PC-3 (cell line): ENCODE measurements around the gene PLAC9. TPM values are rescaled to one million over a fixed set of nuclear protein-coding genes. Genes with fewer than 3 reads are reported as not detected.
A peak's percentile ranks its signal among the peaks of the same experiment; 100 is the strongest.

Experiments used
- ATAC-seq: fragments of 200-7000 bp; cut with Tn5 transposase; 2 replicates; pipeline ENCODE4 v1.9.1; 2020; ENCODE audit warnings: mild to moderate bottlenecking, moderate library complexity
- Bru-seq: library from RNA; stranded (reverse); fragments of 400-500 nt; gene quantifications from one replicate; lab custom pipeline; 2021; lab: Mats Ljungman, UMichigan
- BruChase-seq, 2 experiments: library from RNA; stranded (reverse); fragments of 400-500 nt; gene quantifications; one replicate each; lab custom pipeline; 2021; lab: Mats Ljungman, UMichigan
- BruUV-seq: library from RNA; stranded (reverse); fragments of 400-500 nt; replicated peaks from 2 replicates; lab custom pipeline; 2021; lab: Mats Ljungman, UMichigan
- CTCF ChIA-PET: fragments of 300-600 bp; sonication (Branson Sonifier 250); formaldehyde crosslinking; loops from one replicate; lab custom pipeline; 2022; ENCODE audit warnings: antibody characterized with exemption; lab: Charles Lee
- POLR2A ChIA-PET: fragments of 300-600 bp; sonication (Branson Sonifier 250); formaldehyde crosslinking; loops from one replicate; lab custom pipeline; 2022; ENCODE audit warnings: antibody characterized with exemption; ENCODE audit not compliant: unreplicated experiment; lab: Charles Lee
- DNase-seq: peaks from one replicate; pipeline ENCODE4 v3.0.0-alpha.2; 2015
- H2AFZ ChIP-seq: fragments of 300-600 bp; sonication (generic); 2 replicates; pipeline ENCODE4 v1.6.0; 2016; ENCODE audit warnings: antibody characterized with exemption, low read length
- H3F3A ChIP-seq: fragments of 300-600 bp; sonication (generic); one replicate; pipeline ENCODE4 v1.6.0; 2017; ENCODE audit warnings: antibody characterized with exemption, low read length, control low read depth, mild to moderate bottlenecking; ENCODE audit not compliant: unreplicated experiment
- H3K27ac ChIP-seq: fragments of 300-600 bp; sonication (generic); 2 replicates; pipeline ENCODE4 v1.5.1; 2016; ENCODE audit warnings: mild to moderate bottlenecking, low read length
- H3K27me3 ChIP-seq: fragments of 300-600 bp; sonication (generic); 2 replicates; pipeline ENCODE4 v1.6.1; 2016; ENCODE audit warnings: low read length, mixed read lengths
- H3K36me3 ChIP-seq: fragments of 300-600 bp; sonication (generic); 2 replicates; pipeline ENCODE4 v1.6.1; 2016; ENCODE audit warnings: low read depth, mixed run types, low read length, mixed read lengths
- H3K4me1 ChIP-seq: fragments of 300-600 bp; sonication (generic); 2 replicates; pipeline ENCODE4 v1.5.1; 2016; ENCODE audit warnings: low read length; ENCODE audit not compliant: insufficient read depth
- H3K4me2 ChIP-seq: fragments of 300-600 bp; sonication (generic); 2 replicates; pipeline ENCODE4 v1.6.0; 2016; ENCODE audit warnings: low read length
- H3K4me3 ChIP-seq: fragments of 300-600 bp; sonication (generic); 2 replicates; pipeline ENCODE4 v1.5.1; 2016; ENCODE audit warnings: mild to moderate bottlenecking, low read length, mixed read lengths
- H3K79me2 ChIP-seq: fragments of 300-600 bp; sonication (generic); 2 replicates; pipeline ENCODE4 v1.6.1; 2017; ENCODE audit warnings: low read length, mixed read lengths
- H3K9ac ChIP-seq: fragments of 300-600 bp; sonication (generic); 2 replicates; pipeline ENCODE4 v1.6.0; 2016; ENCODE audit warnings: mild to moderate bottlenecking, low read length
- H3K9me2 ChIP-seq: fragments of 300-600 bp; sonication (generic); replicated peaks from 2 replicates; pipeline ENCODE4 v1.6.1; 2016; ENCODE audit warnings: mixed run types, low read length, mixed read lengths
- H3K9me3 ChIP-seq: fragments of 300-600 bp; sonication (generic); 2 replicates; pipeline ENCODE4 v1.6.1; 2016; ENCODE audit warnings: low read length, mixed read lengths
- H4K20me1 ChIP-seq: fragments of 300-600 bp; sonication (generic); 2 replicates; pipeline ENCODE4 v1.6.1; 2016; ENCODE audit warnings: low read length, mixed read lengths
- EZH2 ChIP-seq: fragments of 300-600 bp; sonication (generic); IDR thresholded peaks from one replicate; pipeline ENCODE4 v1.6.1; 2017; ENCODE audit warnings: antibody characterized with exemption, mild to moderate bottlenecking, low read length; ENCODE audit not compliant: unreplicated experiment
- EZH2phosphoT487 ChIP-seq: fragments of 300-600 bp; sonication (generic); IDR thresholded peaks from 2 replicates; pipeline ENCODE4 v1.6.1; 2018; ENCODE audit warnings: mild to moderate bottlenecking, antibody characterized with exemption, low read length, borderline replicate concordance
- intact Hi-C: fragments of 100-400 bp; cut with micrococcal nuclease; formaldehyde crosslinking; loops from 2 replicates; pipeline ENCODE4 v1.9.0; 2023
- long read RNA-seq: library from polyadenylated mRNA; unstranded; transcript quantifications from one replicate; pipeline ENCODE4 v2.0.0, GENCODE V29; 2021; ENCODE audit not compliant: unreplicated experiment
- total RNA-seq: library from RNA; depleted of rRNA; stranded (reverse); fragments of >200 nt; gene quantifications from 2 replicates; pipeline ENCODE4 v1.2.3, GENCODE V29; 2014; rRNA removed
- TF ChIP-seq, protein P1 (sequence below): fragments of 300-600 bp; sonication (generic); conservative IDR thresholded peaks from 2 replicates; pipeline ENCODE4 v1.5.1; 2017; ENCODE audit warnings: antibody characterized with exemption, low read depth, mild to moderate bottlenecking, low read length

Gene PLAC9, protein sequence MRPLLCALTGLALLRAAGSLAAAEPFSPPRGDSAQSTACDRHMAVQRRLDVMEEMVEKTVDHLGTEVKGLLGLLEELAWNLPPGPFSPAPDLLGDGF
- total RNA-seq (0.81 and 2.0 TPM in 2 replicates), Bru-seq, nascent RNA (percentile 17 among the genes with signal in this experiment), BruChase-seq, experiment 1, labeled RNA remaining after a 6-hour chase (percentile 6 among the genes with signal in this experiment), BruChase-seq, experiment 2, labeled RNA remaining after a 2-hour chase (percentile 5 among the genes with signal in this experiment)
- long read RNA-seq, partial matches to known transcripts: 0 of 2 reads
- long read RNA-seq, other reads (novel, unspliced or antisense): 2 of 2 reads

DNA sequence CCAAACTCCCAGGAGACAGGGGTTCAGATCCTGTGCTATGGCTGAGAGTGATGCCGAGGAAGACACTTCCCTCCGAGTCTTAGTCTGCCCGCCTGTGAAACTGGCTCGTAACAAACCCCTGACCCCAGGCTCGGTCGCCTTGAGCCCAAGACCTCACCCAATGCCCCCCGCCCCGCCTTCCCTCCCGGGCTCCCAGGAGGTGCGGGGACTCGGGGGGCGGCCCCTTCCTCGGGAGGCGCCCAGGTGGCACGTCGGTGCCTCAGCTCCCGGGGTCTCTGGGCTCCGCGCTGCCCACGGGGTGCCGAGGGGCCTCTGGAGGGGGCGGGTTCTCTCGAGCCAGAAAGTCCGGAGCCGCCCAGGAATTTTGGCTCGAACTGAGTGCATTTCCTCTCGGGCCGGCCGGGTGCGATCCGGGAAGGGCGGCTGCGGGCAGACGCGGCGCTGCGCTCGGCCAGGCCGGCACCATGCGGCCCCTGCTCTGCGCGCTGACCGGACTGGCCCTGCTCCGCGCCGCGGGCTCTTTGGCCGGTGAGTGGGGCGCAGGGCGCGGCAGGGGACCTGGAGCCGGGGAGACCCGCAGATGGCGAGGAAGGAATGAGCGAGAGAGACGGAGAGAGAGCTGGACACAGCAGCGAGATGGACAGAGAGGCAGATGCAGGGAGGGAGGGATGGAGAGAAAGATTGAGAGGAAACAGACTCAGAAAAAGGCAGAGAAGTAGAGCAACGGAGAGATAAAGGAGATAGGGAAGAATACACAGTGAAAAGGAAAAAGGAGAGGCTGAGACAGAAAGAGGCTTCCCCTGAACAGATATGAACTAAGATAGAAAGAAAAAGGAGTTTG is at the start of gene PLAC9:
PLAC9 (plus strand) TSS at position 432 of the 841 bp plus-strand sequence; CDS start at position 465, 33 bp downstream.
- Histone ChIP-seq H3F3A (no peaks in the 10 kb centered on the region), H3K27ac (no peak within 1 kb of the TSS), H4K20me1 (no peaks in the 10 kb centered on the region), H2AFZ (peak within 1 kb of the TSS; percentile 88), H3K27me3 (peaks cover 22% of the 10 kb centered on the region), H3K4me2 (peak within 1 kb of the TSS; percentile 86), H3K79me2 (no peaks in the 10 kb centered on the region), H3K4me1 (peaks cover 14% of the 10 kb centered on the region), H3K36me3 (no peaks in the 10 kb centered on the region), H3K9me3 (no peaks in the 10 kb centered on the region), H3K9me2 (no peaks in the 10 kb centered on the region), H3K9ac (peak within 1 kb of the TSS; percentile 13; the same call in 1 of the 2 replicates), H3K4me3 (peak within 1 kb of the TSS; percentile 66)
- peak; percentile 99 for TF ChIP-seq EZH2
- peak; percentile 75 for TF ChIP-seq EZH2phosphoT487
- TF ChIP-seq, protein P1, sequence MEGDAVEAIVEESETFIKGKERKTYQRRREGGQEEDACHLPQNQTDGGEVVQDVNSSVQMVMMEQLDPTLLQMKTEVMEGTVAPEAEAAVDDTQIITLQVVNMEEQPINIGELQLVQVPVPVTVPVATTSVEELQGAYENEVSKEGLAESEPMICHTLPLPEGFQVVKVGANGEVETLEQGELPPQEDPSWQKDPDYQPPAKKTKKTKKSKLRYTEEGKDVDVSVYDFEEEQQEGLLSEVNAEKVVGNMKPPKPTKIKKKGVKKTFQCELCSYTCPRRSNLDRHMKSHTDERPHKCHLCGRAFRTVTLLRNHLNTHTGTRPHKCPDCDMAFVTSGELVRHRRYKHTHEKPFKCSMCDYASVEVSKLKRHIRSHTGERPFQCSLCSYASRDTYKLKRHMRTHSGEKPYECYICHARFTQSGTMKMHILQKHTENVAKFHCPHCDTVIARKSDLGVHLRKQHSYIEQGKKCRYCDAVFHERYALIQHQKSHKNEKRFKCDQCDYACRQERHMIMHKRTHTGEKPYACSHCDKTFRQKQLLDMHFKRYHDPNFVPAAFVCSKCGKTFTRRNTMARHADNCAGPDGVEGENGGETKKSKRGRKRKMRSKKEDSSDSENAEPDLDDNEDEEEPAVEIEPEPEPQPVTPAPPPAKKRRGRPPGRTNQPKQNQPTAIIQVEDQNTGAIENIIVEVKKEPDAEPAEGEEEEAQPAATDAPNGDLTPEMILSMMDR: 0 out of 2 replicates have a peak, but pooled peaks have one; percentile 20
- ATAC-seq (peak; percentile 68), DNase-seq (peak; percentile 67)
- ChIA-PET CTCF (interaction anchor here (0.6 to 2.8 kb wide), 4 partner anchors 11 to 90 kb away, joined by 3 to 56 read pairs (median 4); no protein-coding TSS in a partner anchor), POLR2A (no interaction called here)
- intact Hi-C loops: no loop called here
- BruUV-seq: no TSS peak

DNA sequence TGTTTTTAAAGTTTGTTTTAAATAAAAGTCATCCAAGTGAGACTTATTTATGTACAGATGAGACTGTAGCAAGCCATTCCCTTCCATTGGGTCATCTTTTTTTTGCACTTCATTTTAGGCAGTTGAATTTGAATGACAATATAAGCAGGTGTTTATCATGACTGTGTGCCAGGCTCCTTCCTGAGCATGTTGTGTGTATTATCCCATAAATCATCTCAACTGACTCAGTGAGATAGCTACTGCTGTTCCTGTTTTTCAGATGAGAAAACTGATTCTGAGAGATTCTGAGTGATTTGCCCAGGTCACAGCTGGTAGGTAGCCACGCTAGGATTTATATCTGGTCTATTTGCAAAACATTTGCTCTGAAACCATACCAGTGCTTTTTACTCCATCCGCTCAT is 42.4 kb upstream of the PLAC9 start:
- H3K79me2 ChIP-seq: no peaks in the 10 kb centered on the region
- H3K4me2 ChIP-seq: no peak overlapping the region
- TF ChIP-seq, protein P1: no peak
- no peak overlapping the region for H3K9ac ChIP-seq
- ATAC-seq: no peak; the same call in 1 of the 2 replicates
- no peak for DNase-seq
- no TSS peak for BruUV-seq
- H3K9me2 ChIP-seq: no peaks in the 10 kb centered on the region
- no peaks in the 10 kb centered on the region for H3K9me3 ChIP-seq
- H2AFZ ChIP-seq: no peak overlapping the region
- H3K36me3 ChIP-seq: no peaks in the 10 kb centered on the region
- POLR2A ChIA-PET: no interaction called here
- no peaks in the 10 kb centered on the region for H4K20me1 ChIP-seq
- CTCF ChIA-PET: no interaction called here
- H3K4me3 ChIP-seq: no peak overlapping the region
- H3K27ac ChIP-seq: no peak overlapping the region
- H3K27me3 ChIP-seq: no peaks in the 10 kb centered on the region
- intact Hi-C loops: no loop called here
- H3K4me1 ChIP-seq: no peaks in the 10 kb centered on the region
- no peaks in the 10 kb centered on the region for H3F3A ChIP-seq
